ENCODE measurements around the gene NTSR1. TPM values are rescaled to one million over a fixed set of nuclear protein-coding genes. Genes with fewer than 3 reads are reported as not detected.

The NTSR1 gene
- total and polyA plus RNA-seq, 2 experiments from 2014 or later, result 0.15 to 1.4 TPM

DNA sequence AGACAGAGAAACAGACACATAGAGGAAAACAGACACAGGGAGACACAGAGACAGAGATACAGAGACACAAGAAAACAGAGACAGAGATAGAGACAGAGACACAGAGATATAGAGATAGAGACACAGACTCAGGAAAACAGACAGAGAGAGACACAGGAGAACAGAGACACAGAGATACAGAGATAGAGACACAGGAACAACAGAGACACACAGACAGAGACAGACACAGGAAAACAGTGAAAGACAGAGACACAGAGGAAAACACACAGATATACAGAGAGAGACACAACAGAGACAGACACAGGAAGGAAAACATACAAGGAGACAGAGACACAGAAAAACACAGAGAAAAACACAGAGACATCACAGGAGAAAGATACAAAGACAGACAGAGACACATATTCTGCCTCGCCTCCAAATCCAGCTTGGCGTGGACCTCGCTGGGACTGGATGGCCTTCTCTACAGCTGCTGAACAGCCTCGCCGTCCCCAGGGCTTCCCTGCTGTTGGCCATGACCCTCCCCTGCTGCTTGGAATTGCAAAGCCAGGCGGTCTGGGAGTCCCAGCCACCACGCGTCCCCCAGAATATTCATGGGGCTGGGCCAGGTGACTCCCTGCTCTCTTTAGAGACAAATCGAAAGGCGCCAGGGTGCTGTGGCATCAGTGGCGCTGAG is 36.8 kb downstream of the NTSR1 start (continued):
- TF ChIP-seq, protein P1, sequence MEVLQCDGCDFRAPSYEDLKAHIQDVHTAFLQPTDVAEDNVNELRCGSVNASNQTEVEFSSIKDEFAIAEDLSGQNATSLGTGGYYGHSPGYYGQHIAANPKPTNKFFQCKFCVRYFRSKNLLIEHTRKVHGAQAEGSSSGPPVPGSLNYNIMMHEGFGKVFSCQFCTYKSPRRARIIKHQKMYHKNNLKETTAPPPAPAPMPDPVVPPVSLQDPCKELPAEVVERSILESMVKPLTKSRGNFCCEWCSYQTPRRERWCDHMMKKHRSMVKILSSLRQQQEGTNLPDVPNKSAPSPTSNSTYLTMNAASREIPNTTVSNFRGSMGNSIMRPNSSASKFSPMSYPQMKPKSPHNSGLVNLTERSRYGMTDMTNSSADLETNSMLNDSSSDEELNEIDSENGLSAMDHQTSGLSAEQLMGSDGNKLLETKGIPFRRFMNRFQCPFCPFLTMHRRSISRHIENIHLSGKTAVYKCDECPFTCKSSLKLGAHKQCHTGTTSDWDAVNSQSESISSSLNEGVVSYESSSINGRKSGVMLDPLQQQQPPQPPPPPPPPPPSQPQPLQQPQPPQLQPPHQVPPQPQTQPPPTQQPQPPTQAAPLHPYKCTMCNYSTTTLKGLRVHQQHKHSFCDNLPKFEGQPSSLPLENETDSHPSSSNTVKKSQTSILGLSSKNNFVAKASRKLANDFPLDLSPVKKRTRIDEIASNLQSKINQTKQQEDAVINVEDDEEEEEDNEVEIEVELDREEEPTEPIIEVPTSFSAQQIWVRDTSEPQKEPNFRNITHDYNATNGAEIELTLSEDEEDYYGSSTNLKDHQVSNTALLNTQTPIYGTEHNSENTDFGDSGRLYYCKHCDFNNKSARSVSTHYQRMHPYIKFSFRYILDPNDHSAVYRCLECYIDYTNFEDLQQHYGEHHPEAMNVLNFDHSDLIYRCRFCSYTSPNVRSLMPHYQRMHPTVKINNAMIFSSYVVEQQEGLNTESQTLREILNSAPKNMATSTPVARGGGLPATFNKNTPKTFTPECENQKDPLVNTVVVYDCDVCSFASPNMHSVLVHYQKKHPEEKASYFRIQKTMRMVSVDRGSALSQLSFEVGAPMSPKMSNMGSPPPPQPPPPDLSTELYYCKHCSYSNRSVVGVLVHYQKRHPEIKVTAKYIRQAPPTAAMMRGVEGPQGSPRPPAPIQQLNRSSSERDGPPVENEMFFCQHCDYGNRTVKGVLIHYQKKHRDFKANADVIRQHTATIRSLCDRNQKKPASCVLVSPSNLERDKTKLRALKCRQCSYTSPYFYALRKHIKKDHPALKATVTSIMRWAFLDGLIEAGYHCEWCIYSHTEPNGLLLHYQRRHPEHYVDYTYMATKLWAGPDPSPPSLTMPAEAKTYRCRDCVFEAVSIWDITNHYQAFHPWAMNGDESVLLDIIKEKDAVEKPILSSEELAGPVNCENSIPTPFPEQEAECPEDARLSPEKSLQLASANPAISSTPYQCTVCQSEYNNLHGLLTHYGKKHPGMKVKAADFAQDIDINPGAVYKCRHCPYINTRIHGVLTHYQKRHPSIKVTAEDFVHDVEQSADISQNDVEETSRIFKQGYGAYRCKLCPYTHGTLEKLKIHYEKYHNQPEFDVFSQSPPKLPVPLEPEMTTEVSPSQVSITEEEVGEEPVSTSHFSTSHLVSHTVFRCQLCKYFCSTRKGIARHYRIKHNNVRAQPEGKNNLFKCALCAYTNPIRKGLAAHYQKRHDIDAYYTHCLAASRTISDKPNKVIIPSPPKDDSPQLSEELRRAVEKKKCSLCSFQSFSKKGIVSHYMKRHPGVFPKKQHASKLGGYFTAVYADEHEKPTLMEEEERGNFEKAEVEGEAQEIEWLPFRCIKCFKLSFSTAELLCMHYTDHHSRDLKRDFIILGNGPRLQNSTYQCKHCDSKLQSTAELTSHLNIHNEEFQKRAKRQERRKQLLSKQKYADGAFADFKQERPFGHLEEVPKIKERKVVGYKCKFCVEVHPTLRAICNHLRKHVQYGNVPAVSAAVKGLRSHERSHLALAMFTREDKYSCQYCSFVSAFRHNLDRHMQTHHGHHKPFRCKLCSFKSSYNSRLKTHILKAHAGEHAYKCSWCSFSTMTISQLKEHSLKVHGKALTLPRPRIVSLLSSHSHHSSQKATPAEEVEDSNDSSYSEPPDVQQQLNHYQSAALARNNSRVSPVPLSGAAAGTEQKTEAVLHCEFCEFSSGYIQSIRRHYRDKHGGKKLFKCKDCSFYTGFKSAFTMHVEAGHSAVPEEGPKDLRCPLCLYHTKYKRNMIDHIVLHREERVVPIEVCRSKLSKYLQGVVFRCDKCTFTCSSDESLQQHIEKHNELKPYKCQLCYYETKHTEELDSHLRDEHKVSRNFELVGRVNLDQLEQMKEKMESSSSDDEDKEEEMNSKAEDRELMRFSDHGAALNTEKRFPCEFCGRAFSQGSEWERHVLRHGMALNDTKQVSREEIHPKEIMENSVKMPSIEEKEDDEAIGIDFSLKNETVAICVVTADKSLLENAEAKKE (CRISPR knock-in tag; IDR thresholded peaks at IDR 0.05), result no peak
- TF ChIP-seq, protein P2, sequence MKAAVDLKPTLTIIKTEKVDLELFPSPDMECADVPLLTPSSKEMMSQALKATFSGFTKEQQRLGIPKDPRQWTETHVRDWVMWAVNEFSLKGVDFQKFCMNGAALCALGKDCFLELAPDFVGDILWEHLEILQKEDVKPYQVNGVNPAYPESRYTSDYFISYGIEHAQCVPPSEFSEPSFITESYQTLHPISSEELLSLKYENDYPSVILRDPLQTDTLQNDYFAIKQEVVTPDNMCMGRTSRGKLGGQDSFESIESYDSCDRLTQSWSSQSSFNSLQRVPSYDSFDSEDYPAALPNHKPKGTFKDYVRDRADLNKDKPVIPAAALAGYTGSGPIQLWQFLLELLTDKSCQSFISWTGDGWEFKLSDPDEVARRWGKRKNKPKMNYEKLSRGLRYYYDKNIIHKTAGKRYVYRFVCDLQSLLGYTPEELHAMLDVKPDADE (IDR thresholded peaks at IDR 0.05), result no peak
- TF ChIP-seq EZH2 (IDR thresholded peaks at IDR 0.05; ENCODE audit: low read depth, unreplicated experiment) (no peak), JUNB (IDR thresholded peaks at IDR 0.05; ENCODE audit: unreplicated experiment) (no peak)

DNA sequence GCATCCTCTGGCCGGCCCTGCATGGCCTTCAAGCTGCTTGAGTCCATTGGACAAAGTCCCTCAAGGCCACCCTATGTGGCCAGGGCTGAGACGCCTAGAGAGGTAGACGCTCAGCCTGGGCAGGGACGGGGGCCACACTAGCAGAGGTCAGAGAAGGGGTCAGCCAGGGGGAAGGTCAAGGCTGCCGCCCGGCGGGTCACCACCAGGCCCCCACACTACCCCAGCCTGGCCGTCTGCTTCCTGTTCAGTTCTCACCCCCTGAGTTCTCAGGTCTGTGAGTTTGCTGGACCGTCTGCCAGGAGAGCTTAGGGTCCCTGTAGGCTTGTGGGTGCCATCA is 37.3 kb downstream of the NTSR1 start:
- Mint-ChIP-seq H3K36me3 (ENCODE audit: low read depth) (no peaks in the 10 kb centered on the region), H3K4me3 (no peak overlapping the region), H3K27ac (no peak overlapping the region), H3K27me3 (ENCODE audit: insufficient read depth, low read depth, poor library complexity) (peaks cover 7% of the 10 kb centered on the region), H3K9me3 (no peaks in the 10 kb centered on the region), H3K4me1 (peaks cover 14% of the 10 kb centered on the region)
- DNase-seq (ENCODE audit: low spot score), result no peak
- Histone ChIP-seq H2AFZ (no peak overlapping the region), H3K4me2 (no peak overlapping the region), H4K20me1 (replicated peaks; ENCODE audit: insufficient read depth) (no peaks in the 10 kb centered on the region), H3K4me3 (no peak overlapping the region), H3K4me1 (ENCODE audit: insufficient read depth) (peaks cover 5% of the 10 kb centered on the region; the same call in 1 of the 2 replicates), H3F3A (replicated peaks; ENCODE audit: low read depth) (0 out of 2 replicates have a peak, but pooled peaks cover 3% of the 10 kb centered on the region), H3K9me2 (ENCODE audit: insufficient read depth) (0 out of 2 replicates have a peak, but pooled peaks cover 3% of the 10 kb centered on the region), H3K36me3 (ENCODE audit: insufficient read depth) (no peaks in the 10 kb centered on the region), H3K27ac (ENCODE audit: low read depth) (no peak overlapping the region), H3K79me2 (replicated peaks; ENCODE audit: insufficient read depth) (no peaks in the 10 kb centered on the region), H3K27me3 (ENCODE audit: insufficient read depth) (no peaks in the 10 kb centered on the region)
- no peak for ATAC-seq
- TF ChIP-seq CREB1 (CRISPR knock-in tag; IDR thresholded peaks at IDR 0.05; ENCODE audit: low read depth) (no peak), POLR2AphosphoS5 (IDR thresholded peaks at IDR 0.05; ENCODE audit: low read depth) (no peak), EZH2 (IDR thresholded peaks at IDR 0.05; ENCODE audit: low read depth, unreplicated experiment) (no peak)
- TF ChIP-seq, protein P3, sequence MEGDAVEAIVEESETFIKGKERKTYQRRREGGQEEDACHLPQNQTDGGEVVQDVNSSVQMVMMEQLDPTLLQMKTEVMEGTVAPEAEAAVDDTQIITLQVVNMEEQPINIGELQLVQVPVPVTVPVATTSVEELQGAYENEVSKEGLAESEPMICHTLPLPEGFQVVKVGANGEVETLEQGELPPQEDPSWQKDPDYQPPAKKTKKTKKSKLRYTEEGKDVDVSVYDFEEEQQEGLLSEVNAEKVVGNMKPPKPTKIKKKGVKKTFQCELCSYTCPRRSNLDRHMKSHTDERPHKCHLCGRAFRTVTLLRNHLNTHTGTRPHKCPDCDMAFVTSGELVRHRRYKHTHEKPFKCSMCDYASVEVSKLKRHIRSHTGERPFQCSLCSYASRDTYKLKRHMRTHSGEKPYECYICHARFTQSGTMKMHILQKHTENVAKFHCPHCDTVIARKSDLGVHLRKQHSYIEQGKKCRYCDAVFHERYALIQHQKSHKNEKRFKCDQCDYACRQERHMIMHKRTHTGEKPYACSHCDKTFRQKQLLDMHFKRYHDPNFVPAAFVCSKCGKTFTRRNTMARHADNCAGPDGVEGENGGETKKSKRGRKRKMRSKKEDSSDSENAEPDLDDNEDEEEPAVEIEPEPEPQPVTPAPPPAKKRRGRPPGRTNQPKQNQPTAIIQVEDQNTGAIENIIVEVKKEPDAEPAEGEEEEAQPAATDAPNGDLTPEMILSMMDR (conservative IDR thresholded peaks at IDR 0.05; ENCODE audit: low read depth in 2 of 2), result no peak
- TF ChIP-seq, protein P4, sequence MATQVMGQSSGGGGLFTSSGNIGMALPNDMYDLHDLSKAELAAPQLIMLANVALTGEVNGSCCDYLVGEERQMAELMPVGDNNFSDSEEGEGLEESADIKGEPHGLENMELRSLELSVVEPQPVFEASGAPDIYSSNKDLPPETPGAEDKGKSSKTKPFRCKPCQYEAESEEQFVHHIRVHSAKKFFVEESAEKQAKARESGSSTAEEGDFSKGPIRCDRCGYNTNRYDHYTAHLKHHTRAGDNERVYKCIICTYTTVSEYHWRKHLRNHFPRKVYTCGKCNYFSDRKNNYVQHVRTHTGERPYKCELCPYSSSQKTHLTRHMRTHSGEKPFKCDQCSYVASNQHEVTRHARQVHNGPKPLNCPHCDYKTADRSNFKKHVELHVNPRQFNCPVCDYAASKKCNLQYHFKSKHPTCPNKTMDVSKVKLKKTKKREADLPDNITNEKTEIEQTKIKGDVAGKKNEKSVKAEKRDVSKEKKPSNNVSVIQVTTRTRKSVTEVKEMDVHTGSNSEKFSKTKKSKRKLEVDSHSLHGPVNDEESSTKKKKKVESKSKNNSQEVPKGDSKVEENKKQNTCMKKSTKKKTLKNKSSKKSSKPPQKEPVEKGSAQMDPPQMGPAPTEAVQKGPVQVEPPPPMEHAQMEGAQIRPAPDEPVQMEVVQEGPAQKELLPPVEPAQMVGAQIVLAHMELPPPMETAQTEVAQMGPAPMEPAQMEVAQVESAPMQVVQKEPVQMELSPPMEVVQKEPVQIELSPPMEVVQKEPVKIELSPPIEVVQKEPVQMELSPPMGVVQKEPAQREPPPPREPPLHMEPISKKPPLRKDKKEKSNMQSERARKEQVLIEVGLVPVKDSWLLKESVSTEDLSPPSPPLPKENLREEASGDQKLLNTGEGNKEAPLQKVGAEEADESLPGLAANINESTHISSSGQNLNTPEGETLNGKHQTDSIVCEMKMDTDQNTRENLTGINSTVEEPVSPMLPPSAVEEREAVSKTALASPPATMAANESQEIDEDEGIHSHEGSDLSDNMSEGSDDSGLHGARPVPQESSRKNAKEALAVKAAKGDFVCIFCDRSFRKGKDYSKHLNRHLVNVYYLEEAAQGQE (IDR thresholded peaks at IDR 0.05; ENCODE audit: unreplicated experiment), result no peak

Measured in GM23338 (cell line).